Kidney tubule cell (primary cell): ENCODE results near the gene ADAM23.
A peak's percentile ranks its signal among the peaks of the same experiment; 100 is the strongest.

Experiments
- DNase-seq: peaks from one replicate; pipeline ENCODE4 v3.0.0-alpha.2; 2018; ENCODE audit warnings: low spot score

Gene ADAM23

DNA sequence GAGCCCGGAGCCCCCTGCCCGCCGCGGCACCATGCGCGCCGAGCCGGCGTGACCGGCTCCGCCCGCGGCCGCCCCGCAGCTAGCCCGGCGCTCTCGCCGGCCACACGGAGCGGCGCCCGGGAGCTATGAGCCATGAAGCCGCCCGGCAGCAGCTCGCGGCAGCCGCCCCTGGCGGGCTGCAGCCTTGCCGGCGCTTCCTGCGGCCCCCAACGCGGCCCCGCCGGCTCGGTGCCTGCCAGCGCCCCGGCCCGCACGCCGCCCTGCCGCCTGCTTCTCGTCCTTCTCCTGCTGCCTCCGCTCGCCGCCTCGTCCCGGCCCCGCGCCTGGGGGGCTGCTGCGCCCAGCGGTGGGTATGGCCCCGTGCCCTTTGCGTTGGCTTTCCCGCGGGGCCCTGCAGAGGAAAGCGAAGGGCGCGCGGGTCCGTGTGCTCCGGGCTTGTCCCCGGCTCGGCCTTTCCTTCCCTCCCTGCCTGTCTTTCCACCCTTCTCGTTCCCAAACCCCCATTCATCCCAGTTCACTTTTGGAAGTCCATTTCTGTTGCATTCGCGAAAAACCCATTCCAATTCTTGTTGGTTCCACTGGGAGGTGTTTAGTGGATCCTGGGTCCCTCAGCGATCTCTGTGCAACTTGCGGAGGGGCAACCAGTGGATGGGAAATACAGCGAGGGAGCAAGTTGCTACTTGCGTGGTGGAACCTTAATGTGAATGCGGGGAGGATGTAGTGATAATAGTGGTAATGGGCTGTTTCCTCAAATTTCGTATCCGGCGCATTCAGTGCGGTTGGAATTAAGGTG lies 599 bp downstream of the ADAM23 start:
- peak; percentile 14 for DNase-seq

DNA sequence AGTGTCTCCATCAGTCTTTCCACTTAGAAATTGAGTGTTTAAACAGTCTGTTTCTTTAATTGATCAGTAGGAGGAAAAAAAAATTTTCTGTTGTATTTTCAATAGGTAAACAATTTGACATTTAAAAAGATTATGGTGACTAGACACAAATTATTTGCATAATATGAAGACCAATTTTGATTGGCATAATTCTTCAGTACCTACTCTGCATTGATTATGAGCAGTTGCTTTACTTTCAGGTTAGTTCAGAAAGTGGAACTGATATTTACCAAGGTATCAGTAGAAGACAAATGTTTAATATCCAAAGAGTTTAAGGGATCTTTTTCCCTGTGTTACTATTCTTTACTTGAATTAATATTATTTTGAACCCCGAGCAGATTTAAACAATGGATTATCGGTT lies 2.6 kb downstream of the ADAM23 start:
- DNase-seq: no peak

DNA sequence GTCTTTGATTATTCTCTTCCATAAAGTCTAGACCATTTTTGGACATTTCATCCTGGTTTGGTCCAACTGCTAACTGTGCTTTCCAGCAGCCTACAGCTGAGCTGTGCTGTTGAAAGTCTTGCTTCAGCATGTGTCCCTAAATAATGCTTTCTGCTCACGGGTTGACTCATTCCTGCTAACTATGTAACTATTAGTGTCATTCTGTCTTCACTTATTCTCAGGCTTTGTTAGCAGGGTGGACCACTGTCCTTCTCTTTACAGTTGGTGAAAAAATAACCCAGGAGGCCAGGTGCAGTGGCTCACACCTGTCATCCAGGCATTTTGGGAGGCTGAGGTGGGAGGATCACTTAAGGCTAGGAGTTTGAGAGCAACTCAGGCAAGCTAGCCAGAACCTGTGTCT lies 8.9 kb downstream of the ADAM23 start:
- DNase-seq: no peak

DNA sequence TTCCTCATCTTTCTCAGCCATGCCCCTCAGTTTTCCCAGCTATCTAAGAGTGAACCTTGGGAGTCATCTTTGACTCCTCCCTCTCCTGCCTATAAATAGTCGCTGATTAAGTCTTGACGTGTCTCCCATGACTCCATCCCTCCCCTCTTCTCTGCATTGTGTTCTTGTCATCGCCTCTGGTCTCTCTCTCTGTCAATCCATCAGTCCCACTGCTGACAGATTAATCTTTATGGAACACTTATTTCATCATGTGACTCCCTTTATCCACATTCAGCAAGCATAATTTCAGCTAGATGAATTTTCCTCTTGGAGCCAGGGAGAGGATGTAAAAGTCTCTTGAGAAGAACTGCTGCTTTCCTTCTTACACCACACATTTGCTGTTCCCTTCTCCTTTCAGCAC lies 9.4 kb downstream of the ADAM23 start:
- DNase-seq: peak; percentile 10

DNA sequence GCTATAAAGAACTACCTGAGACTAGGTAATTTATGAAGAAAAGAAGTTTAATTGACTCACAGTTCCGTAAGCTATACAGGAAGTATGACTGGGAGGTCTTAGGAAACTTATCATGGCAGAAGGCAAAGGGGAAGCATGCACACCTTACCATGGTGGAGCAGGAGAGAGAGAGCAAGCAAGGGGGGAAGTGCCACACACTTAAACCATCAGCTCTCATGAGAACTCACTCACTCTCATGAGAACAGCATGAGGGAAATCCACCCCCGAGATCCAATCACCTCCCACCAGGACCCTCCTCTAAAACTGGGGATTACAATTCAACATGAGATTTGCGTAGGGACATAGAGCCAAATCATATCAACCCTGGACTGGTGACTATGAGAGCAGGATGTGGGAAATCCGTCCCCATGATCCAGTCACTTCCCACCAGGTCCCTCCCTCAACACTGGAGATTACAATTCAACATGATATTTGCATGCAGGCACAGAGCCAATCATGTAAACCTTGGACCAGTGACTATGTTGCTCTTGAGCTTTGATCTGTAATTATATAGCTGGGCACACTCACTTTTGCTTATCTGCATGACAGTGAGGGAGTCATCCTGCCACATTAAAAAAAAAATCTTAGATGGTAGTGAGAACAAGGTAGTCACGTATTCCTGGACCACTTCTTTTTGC lies 12.9 kb downstream of the ADAM23 start:
- no peak for DNase-seq

DNA sequence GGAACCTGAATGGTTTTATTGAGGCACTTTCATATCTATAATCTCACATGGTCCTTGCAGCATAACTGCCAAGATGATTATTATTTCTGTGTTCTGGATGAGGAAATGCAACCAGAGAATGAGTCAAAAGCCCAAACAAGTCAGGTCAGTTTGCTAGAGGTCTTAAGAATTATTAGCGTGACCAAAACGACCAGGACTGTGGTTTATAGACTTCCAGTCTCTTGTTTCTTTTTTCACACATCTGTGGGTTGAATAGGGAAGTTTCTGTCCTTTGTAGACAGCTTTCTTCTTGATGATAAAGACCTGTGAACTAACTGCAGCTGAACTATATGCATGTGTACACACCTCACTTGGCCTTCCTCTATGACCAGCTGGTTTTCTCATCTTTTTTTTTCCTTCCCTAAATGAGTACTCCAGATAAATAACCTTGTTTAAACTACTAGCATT lies 13.9 kb downstream of the ADAM23 start:
- peak; percentile 42 for DNase-seq

DNA sequence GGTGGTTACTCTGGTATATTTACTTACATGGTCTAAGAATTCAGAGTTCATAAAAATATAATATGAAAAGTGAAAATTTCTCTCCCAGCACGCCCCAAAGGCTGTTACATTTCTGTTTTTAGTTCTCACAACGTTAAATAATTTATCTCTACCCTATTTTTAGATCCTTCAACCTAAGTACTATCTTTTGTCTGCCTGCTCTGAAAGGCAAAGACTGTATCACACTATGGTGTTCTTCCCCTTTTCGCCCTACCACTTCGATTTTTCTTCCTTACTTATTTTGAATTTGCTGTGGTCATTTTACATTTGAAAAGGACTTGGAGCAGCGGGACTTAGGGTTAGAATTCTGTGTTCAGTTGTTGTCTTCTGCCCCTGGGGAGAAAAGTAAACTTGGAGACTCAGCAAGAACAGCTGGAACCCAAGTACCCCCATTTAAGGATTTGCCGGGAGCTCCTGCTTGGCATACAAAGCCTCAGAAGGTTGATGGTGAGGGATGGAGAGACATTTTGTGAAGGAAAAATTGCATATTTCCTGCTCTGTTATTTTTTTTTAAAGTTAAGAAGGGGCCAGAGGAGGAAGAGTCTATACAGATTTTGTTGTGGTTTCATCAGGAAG lies 19.0 kb downstream of the ADAM23 start:
- DNase-seq: no peak

DNA sequence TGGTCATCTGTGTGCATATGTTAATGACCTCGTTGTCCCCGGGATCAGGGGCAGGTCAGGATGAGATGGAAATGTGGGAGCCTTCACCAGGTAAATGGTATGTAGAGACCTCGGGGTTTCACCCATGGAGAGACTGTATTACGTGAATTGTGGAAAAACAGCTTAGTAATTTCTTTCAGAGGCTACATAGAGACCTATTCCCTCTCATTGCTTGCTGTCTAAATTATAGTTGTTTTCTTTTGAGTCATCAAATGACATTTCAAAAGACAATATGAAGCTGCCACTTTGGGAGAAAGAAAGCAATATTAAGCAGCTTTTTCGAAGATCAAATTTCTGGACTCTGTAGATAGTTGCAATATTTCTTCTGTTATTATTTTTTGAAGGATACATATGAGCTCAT lies 20.4 kb downstream of the ADAM23 start:
- DNase-seq: no peak

DNA sequence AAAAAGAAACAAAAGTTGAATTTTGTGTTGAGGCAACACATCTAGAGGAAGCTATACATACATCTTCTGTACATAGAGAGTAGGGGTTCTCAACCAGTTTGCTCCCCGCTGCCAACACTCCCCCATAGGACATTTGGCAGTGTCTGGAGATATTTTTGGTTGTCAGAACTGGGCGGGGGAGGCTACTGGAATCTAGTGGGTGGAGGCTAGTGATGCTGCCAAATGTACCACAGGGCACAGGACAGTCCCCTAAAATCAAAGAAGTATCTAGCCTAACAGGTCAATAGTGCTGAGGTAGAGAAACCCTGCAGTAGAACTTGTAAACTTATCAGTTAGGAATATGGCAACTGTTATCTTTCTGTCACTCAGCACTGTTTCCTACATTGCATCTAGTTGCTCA lies 21.3 kb downstream of the ADAM23 start:
- no peak for DNase-seq

DNA sequence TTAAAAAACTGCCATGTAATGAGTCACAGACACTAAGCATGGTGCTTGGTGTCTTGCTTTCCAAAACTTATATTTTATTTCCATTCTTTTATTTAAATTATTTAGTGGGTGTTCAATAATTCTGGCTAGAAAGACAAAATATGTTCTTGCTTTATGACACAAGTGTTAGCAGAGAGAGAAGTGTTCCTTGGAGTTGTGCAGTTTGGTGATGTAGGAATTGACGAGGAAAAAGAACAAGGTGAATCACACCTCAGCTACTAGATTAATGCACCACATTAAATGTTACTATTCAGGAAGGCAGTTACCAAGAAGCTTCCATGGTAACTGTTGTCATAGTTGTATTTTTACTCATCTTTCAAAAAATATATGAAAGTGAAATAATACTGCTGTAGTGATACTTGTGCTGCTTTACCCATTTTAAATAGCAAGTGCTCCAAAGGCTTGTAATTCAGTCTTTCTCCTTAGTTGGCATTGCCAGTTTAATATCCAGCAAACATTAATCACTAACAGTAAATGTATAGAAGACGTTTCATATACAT lies 28.3 kb downstream of the ADAM23 start:
- DNase-seq: no peak

DNA sequence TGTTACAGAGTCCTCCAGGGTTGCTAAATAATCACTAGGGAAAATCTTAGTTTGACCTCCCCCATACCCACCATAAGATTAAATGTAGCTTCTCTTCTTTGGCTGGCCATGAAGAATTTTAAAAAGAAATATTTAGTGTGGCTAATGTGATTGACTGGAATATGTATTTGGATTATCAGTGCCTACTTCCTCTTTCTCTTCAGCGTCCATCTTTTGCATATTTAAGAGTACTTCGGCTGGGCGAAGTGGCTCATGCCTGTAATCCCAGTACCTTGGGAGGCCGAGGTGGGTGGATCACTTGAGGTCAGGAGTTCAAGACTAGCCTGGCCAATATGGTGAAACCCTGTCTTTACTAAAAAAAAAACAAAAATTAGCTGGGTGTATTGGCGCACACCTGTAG lies 28.8 kb downstream of the ADAM23 start:
- DNase-seq: no peak

DNA sequence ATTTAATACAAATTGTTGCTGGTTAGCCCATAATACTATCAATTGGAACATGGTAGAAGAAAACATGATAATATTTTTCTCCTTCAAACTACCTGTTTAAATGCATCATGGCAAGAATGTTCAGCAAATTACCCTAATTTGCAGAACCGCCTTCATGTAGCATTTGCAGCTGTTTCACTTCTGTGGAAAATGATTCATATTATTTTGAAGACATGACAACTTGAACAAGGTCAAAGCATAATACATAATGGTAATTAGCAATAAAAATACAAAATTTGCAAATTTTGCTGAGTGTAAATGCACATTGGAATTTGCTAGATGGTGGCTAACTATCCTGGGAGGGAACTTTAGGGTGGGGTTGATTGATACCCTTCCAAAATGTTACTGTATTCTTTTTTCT lies 30.8 kb downstream of the ADAM23 start:
- no peak for DNase-seq

DNA sequence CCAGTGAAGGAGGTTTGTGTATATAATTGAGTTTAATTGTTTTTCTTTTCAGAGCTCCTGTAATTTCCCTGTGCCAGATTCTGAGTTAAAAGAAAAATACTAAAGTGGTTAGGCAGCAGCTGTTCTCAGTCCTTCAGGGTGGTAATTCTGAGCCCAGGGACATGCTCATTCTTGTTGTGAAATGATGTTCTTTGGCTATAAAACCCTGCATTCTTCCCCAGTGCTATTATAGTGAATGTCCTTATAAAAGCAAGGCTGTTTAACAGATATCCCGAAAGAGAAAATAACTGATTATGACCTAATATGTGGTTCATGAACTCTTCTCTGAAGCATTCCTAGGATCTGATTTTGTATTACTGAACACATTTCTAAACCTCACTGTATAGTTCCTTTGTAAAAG lies 34.0 kb downstream of the ADAM23 start:
- DNase-seq: no peak

DNA sequence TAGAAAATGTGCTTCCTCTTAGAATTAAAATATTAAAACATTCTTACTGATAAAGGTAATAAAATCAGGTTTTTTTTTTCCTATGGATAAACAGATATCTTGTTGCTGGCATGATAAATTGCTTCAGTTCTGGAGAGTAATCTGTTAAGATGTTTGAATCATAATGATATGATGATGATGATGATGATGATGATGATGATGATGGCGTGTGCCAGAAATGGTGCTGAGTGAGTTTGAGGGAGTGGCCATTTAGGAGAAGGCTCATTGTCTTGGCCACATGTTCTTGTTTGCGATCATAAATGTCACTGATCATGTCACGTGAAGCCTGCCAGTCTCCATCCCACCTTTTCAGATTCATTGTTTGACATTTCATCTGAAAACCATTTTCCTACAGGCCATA lies 35.0 kb downstream of the ADAM23 start:
- no peak for DNase-seq

DNA sequence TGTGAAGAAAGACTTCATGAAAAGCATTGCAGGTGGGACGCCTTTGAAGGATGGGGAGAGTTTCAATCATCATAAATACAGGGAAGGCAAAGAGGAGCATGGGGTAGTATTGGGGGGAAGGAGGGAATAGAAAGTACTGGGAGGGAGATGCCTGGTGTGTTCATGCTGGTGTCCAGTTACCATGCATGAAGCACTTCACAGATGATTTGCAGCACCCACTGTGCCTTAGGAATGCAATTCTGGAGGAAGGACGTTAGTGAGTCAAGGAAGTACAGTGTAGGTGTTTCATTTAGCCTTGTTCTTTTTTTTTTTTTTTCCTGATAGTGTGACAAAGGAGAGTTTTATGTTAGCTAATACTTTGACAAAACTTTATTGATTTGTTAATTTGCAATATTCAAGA lies 36.8 kb downstream of the ADAM23 start:
- peak; percentile 3 for DNase-seq

DNA sequence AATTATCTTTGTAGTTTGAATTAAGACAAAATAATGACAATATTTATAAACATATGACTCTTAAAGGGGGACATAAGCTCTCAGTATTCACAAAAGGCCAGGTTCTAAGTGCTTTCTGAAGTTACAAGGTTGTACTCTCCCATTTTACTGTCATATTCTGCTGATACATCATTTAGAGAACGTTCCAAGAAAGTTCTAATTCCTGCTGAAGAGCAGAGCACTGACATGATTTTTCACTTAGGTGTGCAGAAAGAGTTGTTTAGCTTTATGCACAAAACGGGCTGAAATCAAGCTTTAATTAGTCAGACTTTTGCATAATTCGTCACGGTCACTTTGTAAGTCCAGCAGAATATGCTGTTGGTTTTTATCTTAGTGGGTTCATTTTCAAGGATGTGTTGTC lies 37.3 kb downstream of the ADAM23 start:
- no peak for DNase-seq

DNA sequence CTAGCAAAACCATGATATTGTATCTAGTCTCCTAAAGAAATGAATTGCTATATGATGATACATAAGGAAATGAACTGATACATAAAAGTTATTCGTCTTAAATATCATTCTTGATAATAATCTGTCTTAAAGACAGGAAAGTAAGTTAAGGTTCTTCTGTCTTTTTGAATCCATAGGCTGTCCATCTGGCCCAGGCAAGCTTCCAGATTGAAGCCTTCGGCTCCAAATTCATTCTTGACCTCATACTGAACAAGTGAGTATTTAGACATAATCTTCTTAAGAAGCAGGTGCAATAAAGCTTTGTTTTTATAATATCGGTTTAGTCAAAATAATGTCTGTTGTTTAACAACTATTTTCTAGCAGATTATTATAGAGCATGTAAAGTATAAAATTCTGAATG lies 37.7 kb downstream of the ADAM23 start:
- DNase-seq: no peak

DNA sequence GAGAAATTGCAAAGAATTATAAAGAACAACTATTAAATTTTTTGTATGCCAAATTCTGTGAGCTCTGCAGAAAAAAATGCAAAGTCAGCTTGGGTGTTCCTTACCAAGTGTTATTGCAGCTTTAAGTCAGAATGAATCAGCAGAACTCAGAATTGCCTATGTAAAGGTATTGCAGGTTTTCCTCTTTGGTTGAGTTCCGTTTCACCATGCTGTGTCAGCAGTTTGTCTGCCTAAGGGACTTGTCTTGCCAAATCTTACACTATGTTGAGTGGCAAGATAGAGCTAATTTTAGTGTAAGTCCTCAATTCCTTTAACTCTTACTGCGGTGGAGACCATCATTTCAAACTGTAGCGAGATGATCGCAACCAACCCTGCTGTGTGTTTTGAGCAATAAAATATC lies 38.8 kb downstream of the ADAM23 start:
- DNase-seq: no peak

DNA sequence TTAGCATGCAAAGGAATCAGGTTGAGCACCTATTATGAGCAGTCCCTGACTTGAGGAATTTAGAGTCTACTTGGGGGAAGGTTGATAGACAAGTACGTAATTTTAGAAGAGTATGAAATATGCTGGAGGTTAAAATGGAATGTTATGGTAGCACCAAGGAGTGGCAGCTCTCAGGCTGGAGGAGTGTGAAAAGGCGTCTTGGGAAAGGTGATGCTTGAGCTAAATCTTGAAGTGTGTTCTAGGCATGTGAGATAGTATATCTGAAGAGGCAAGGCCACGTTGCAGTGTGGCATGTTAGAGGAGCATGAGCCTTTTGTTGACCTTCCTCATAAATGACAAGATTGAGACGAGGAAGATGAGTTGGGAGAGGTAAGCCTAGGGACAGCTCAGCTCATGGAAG lies 39.3 kb downstream of the ADAM23 start:
- no peak for DNase-seq

DNA sequence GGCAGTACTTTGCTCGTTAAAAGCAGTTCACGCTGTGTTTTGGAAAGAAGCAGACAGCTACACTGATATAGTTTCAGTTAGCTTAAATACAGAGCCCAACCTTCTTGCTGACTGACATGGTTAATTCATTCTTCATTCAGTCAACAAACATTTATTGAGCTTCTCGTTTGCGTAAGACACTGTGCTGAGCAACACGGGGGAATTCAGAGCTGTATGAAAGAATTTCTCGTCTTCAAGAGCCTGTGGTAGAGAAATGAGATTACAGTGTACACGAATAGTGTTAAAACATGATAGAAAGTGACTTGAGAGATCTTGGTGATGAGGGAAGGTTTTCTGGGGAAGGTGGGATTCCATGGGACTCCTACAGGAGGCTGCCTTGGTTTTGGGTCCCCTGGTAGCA lies 44.7 kb downstream of the ADAM23 start:
- no peak for DNase-seq

DNA sequence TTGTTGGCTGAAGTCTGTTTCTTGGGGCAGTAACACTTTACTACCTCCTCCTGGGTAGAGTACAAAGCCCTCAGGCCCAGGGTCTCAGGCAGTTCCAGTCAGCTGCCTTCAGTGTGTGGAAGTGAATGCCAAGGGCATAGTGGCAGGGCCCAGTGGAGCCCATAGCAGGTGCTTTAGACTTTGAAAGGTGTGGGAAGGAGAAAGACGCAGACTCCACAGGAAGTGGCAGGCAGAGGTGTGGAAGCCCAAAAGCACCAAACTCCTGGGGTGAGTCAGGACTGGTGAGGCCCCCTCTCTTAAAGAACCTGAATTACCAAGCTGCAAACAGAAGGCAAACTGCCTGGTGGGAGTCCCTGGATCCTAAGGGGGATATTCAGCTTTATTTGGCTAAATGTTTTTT lies 45.3 kb downstream of the ADAM23 start:
- no peak for DNase-seq

DNA sequence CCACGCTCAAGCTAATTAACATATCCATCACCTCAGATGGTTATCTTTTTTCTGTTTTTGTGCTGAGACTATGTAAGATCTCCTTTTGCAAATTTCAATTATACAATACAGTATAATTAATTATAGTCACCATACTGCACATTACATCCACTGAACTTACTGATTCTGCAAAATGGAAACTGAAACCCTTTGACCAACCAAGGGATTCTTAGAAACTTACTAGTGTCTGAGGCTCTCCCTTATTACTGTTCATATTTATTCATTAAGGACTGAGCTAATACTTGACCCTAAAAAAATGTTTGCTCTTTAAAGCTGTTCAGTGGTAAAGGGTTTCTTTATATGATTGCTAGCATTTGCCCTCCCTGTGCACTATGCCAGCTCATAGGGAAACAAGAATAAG lies 50.7 kb downstream of the ADAM23 start:
- no peak for DNase-seq

DNA sequence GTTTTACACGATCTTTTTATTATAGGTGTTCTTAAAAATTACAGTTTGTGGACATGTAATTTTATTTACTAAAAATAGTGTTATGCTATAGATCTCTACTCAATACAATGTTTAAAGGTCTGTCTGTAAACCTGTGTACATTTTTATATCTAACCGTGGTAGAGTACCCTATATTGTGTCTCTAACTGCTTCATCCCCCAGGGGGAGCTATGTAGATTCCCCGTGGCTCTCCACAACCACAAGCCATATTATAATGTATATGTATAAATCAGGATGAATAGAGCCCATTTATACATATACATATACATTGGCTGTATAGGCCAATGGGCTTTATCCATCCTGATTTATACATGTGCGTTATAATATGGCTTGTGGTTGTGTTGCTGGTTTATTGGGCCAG lies 59.4 kb downstream of the ADAM23 start:
- no peak for DNase-seq
